CD4-positive, alpha-beta memory T cell (primary cell): ENCODE data around the gene GFOD2. TPM values are rescaled to one million over a fixed set of nuclear protein-coding genes. Genes with fewer than 3 reads are reported as not detected.

Experiments used
- CTCF ChIA-PET: fragments of 350-600 bp; sonication (Branson Sonifier 250); formaldehyde crosslinking; loops from one replicate; lab custom pipeline; 2021; ENCODE audit warnings: inconsistent platforms; ENCODE audit not compliant: partially characterized antibody; lab: Charles Lee
- POLR2A ChIA-PET: fragments of 350-600 bp; sonication (Branson Sonifier 250); formaldehyde crosslinking; loops from one replicate; lab custom pipeline; 2021; ENCODE audit not compliant: partially characterized antibody; lab: Charles Lee
- DNase-seq, 5 donors: peaks; one replicate each; pipeline versions ENCODE4 v3.0.0 to v3.0.0-alpha.2; 2020 to 2022; ENCODE audit warnings: mixed read lengths in 1 of 5
- H3K27ac ChIP-seq: one replicate; pipeline ENCODE4 v1.7.0; 2013; ENCODE audit warnings: low read depth, low read length
- H3K27me3 ChIP-seq: 2 replicates; pipeline ENCODE4 v1.7.0; 2013; ENCODE audit warnings: mild to moderate bottlenecking, low read length, moderate library complexity; ENCODE audit not compliant: insufficient read depth
- H3K36me3 ChIP-seq: 2 replicates; pipeline ENCODE4 v1.7.0; 2013; ENCODE audit warnings: mild to moderate bottlenecking, low read length, moderate library complexity; ENCODE audit not compliant: insufficient read depth
- H3K4me1 ChIP-seq: 2 replicates; pipeline ENCODE4 v1.7.0; 2013; ENCODE audit warnings: mild to moderate bottlenecking, low read length, moderate library complexity; ENCODE audit not compliant: insufficient read depth
- H3K4me3 ChIP-seq, 2 donors: one replicate each; pipeline ENCODE4 v1.7.0; 2013; ENCODE audit warnings: low read length in 2 of 2, mild to moderate bottlenecking in 1 of 2
- H3K9me3 ChIP-seq, 2 donors: one replicate each; pipeline ENCODE4 v1.7.0; 2013; ENCODE audit warnings: low read length in 2 of 2, control low read depth in 1 of 2; ENCODE audit not compliant: control insufficient read depth in 1 of 2
- H3K27ac Mint-ChIP-seq, 7 donors: one replicate each; pipeline ENCODE4 v1.8.0; 2020 to 2021; ENCODE audit warnings: mixed read lengths in 7 of 7, mild to moderate bottlenecking in 6 of 7, inconsistent platforms in 3 of 7, moderate library complexity in 3 of 7
- H3K27me3 Mint-ChIP-seq, 2 donors: one replicate each; pipeline ENCODE4 v1.8.0; 2020 to 2021; ENCODE audit warnings: mixed read lengths in 2 of 2
- H3K36me3 Mint-ChIP-seq, 2 donors: one replicate each; pipeline ENCODE4 v1.8.0; 2020 to 2021; ENCODE audit warnings: mixed read lengths in 2 of 2, inconsistent platforms in 1 of 2, mild to moderate bottlenecking in 1 of 2
- H3K4me1 Mint-ChIP-seq, 4 donors: one replicate each; pipeline ENCODE4 v1.8.0; 2020 to 2021; ENCODE audit warnings: mixed read lengths in 4 of 4, mild to moderate bottlenecking in 1 of 4
- H3K4me3 Mint-ChIP-seq, 8 donors: one replicate each; pipeline ENCODE4 v1.8.0; 2020 to 2021; ENCODE audit warnings: mixed read lengths in 8 of 8, mild to moderate bottlenecking in 7 of 8, moderate library complexity in 6 of 8, inconsistent platforms in 3 of 8
- H3K9me3 Mint-ChIP-seq, 8 donors: one replicate each; pipeline ENCODE4 v1.8.0; 2020 to 2021; ENCODE audit warnings: mixed read lengths in 8 of 8, mild to moderate bottlenecking in 5 of 8, inconsistent platforms in 3 of 8, moderate library complexity in 1 of 8
- intact Hi-C: fragments of 100-400 bp; cut with micrococcal nuclease; formaldehyde crosslinking; loops from one replicate; pipeline ENCODE4 v1.15.1; 2023
- polyA plus RNA-seq, 2 donors: library from polyadenylated mRNA; unstranded; fragments of 300-500 nt; fragmentation: Illumina TruSeq; gene quantifications; one replicate each; pipeline ENCODE4 v1.2.3, GENCODE V29; 2021
- total RNA-seq, 2 experiments: library from RNA; stranded (reverse); gene quantifications; one replicate each; pipeline ENCODE4 v1.2.3, GENCODE V29; 2021

GFOD2 gene
- total and polyA plus RNA-seq, 4 experiments from 2014 or later: 10.8 to 19.8 (median 18.6) TPM

GRCh38 chr16:67749436-67750078, 30.4 kb upstream of the GFOD2 start:
- no peak overlapping the region for H3K4me3 Mint-ChIP-seq
- Histone ChIP-seq H3K4me3 (no peak overlapping the region), H3K4me1 (no peaks in the 10 kb centered on the region), H3K36me3 (peaks cover under 1% of the 10 kb centered on the region), H3K9me3 (no peaks in the 10 kb centered on the region), H3K27me3 (no peaks in the 10 kb centered on the region), H3K27ac (no peak overlapping the region)
- H3K4me1 Mint-ChIP-seq: peaks cover 0 to 4% (median 1%) of the 10 kb centered on the region in 4 donors
- H3K9me3 Mint-ChIP-seq: no peaks in the 10 kb centered on the region
- ChIA-PET CTCF (no interaction called here), POLR2A (no interaction called here)
- H3K27me3 Mint-ChIP-seq: no peaks in the 10 kb centered on the region
- intact Hi-C loops: no loop called here
- no peak overlapping the region for H3K27ac Mint-ChIP-seq
- DNase-seq: no peak
- peaks cover 7 to 19% of the 10 kb centered on the region in 2 donors for H3K36me3 Mint-ChIP-seq

DNA sequence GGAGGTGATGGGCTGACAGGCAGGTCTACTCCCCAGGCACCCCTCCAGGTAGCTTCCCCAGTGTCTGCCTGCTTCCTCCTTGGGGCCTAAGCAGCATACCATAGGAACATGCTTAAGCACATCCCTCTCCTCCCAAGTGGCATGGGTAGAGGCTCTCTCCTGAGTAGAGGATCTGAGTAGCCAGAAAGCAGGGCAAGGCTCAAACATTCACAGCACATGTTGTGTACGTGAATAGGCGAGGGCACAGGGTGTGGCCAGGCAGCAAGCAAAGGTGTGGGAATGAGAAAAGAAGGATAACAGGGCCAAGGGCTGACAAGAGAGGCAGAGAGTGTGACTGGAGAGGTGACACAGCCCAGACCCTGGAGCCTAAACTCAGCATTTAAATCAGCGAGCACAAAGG, 29.7 kb upstream of the GFOD2 start:
- no peak for DNase-seq
- Mint-ChIP-seq H3K27me3 (no peaks in the 10 kb centered on the region), H3K36me3 (peaks cover 12 to 25% of the 10 kb centered on the region in 2 donors), H3K27ac (peak overlapping the region in 3 of 7 donors; percentile 64 to 82 (median 79)), H3K4me3 (no peak overlapping the region), H3K4me1 (peaks cover 0 to 5% (median 1%) of the 10 kb centered on the region in 4 donors), H3K9me3 (no peaks in the 10 kb centered on the region)
- H3K4me3 ChIP-seq: no peak overlapping the region
- ChIA-PET POLR2A (no interaction called here), CTCF (no interaction called here)
- peaks cover 8% of the 10 kb centered on the region for H3K36me3 ChIP-seq
- no peaks in the 10 kb centered on the region for H3K9me3 ChIP-seq
- no peaks in the 10 kb centered on the region for H3K4me1 ChIP-seq
- intact Hi-C loops: no loop called here
- no peaks in the 10 kb centered on the region for H3K27me3 ChIP-seq
- H3K27ac ChIP-seq: no peak overlapping the region

- Histone ChIP-seq H3K27ac (no peak overlapping the region), H3K4me1 (no peaks in the 10 kb centered on the region), H3K9me3 (no peaks in the 10 kb centered on the region), H3K36me3 (peaks cover 14% of the 10 kb centered on the region), H3K4me3 (no peak overlapping the region), H3K27me3 (no peaks in the 10 kb centered on the region)
- Mint-ChIP-seq H3K4me3 (no peak overlapping the region), H3K27ac (peak overlapping the region in 1 of 7 donors; percentile 11), H3K4me1 (peaks cover 0 to 5% (median 0%) of the 10 kb centered on the region in 4 donors), H3K27me3 (no peaks in the 10 kb centered on the region), H3K9me3 (no peaks in the 10 kb centered on the region), H3K36me3 (peaks cover 22 to 36% of the 10 kb centered on the region in 2 donors)
- intact Hi-C loops: no loop called here
- POLR2A ChIA-PET: no interaction called here
- DNase-seq: no peak
- CTCF ChIA-PET: no interaction called here
These were observed 27.7 kb upstream of the GFOD2 start for GRCh38 chr16:67746846-67747245.

- no peak overlapping the region for H3K4me3 ChIP-seq
- no peak overlapping the region for H3K27ac ChIP-seq
- H3K36me3 ChIP-seq: peaks cover 23% of the 10 kb centered on the region
- ChIA-PET POLR2A (no interaction called here), CTCF (no interaction called here)
- H3K9me3 ChIP-seq: no peaks in the 10 kb centered on the region
- H3K4me1 ChIP-seq: no peaks in the 10 kb centered on the region
- no peaks in the 10 kb centered on the region for H3K9me3 Mint-ChIP-seq
- no peaks in the 10 kb centered on the region for H3K27me3 ChIP-seq
- H3K36me3 Mint-ChIP-seq: peaks cover 44 to 45% of the 10 kb centered on the region in 2 donors
- no peak overlapping the region for H3K4me3 Mint-ChIP-seq
- DNase-seq: no peak
- H3K27ac Mint-ChIP-seq: no peak overlapping the region
- H3K4me1 Mint-ChIP-seq: peaks cover 0 to 7% (median 0%) of the 10 kb centered on the region in 4 donors
- intact Hi-C loops: no loop called here
- no peaks in the 10 kb centered on the region for H3K27me3 Mint-ChIP-seq
These were observed 22.0 kb upstream of the GFOD2 start for GRCh38 chr16:67741118-67741517.

DNA sequence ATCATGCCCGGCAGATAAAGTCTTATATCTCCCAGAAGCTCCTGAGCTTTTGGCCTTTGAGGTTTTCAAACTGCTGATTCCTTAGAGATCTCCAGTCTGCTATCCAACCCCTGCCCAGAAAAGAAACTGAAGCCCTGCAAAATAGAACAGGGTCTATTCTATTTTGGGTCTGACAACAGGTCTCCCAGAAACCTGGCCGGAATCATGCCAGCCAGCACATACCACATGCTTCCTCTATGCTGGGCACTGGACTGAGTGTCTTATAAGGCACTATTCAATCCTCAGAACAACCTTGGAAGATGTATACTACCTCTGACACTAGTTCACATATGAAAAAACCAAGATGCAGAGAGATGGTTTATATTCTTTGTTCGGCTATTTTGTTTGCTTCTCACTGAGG, 21.3 kb upstream of the GFOD2 start:
- Histone ChIP-seq H3K27me3 (no peaks in the 10 kb centered on the region), H3K4me1 (no peaks in the 10 kb centered on the region), H3K27ac (no peak overlapping the region), H3K4me3 (no peak overlapping the region), H3K36me3 (peaks cover 23% of the 10 kb centered on the region), H3K9me3 (no peaks in the 10 kb centered on the region)
- Mint-ChIP-seq H3K27me3 (no peaks in the 10 kb centered on the region), H3K4me1 (peaks cover 0 to 6% (median 0%) of the 10 kb centered on the region in 4 donors), H3K27ac (no peak overlapping the region), H3K36me3 (peaks cover 41 to 42% of the 10 kb centered on the region in 2 donors), H3K4me3 (no peak overlapping the region), H3K9me3 (no peaks in the 10 kb centered on the region)
- POLR2A ChIA-PET: no interaction called here
- intact Hi-C loops: no loop called here
- CTCF ChIA-PET: no interaction called here
- no peak for DNase-seq

DNA sequence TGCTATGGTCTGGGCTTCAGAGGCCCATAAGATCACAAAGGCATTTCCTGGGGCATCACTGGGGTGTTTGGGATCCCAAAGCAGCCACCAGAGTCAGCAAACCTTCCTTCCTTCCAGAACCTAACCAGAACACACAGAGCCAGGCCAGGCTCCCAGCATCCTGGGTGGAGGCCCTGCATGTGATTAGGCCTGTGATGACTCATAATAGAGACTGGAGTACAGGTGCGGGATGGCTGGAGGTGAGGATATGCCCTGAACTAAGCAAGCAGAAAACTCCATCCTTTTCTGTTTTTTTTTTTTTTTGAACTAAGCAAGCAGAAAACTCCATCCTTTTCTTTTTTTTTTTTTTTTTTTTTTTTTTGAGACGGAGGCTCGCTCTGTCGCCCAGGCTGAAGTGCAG, 17.7 kb upstream of the GFOD2 start:
- H3K4me1 ChIP-seq: no peaks in the 10 kb centered on the region
- intact Hi-C loops: loop anchor here (2.0 kb wide), 1 partner anchor 64 kb away; no protein-coding TSS in a partner anchor
- no peaks in the 10 kb centered on the region for H3K9me3 ChIP-seq
- Mint-ChIP-seq H3K4me3 (no peak overlapping the region), H3K27me3 (no peaks in the 10 kb centered on the region), H3K9me3 (no peaks in the 10 kb centered on the region), H3K27ac (peak overlapping the region in 2 of 7 donors; percentile 22 to 32), H3K36me3 (peaks cover 26 to 34% of the 10 kb centered on the region in 2 donors), H3K4me1 (peaks cover 0 to 4% (median 0%) of the 10 kb centered on the region in 4 donors)
- H3K4me3 ChIP-seq: no peak overlapping the region
- H3K27me3 ChIP-seq: no peaks in the 10 kb centered on the region
- H3K36me3 ChIP-seq: peaks cover 23% of the 10 kb centered on the region
- no peak for DNase-seq
- POLR2A ChIA-PET: interaction anchor here (1.3 kb wide), 1 partner anchor 18 kb away, joined by 4 read pairs; the partner anchor contains the start of gene GFOD2
- H3K27ac ChIP-seq: no peak overlapping the region
- CTCF ChIA-PET: no interaction called here

GRCh38 chr16:67734731-67735201, 15.7 kb upstream of the GFOD2 start:
- Histone ChIP-seq H3K27me3 (no peaks in the 10 kb centered on the region), H3K4me1 (no peaks in the 10 kb centered on the region), H3K4me3 (no peak overlapping the region), H3K36me3 (peaks cover 36% of the 10 kb centered on the region), H3K9me3 (no peaks in the 10 kb centered on the region), H3K27ac (no peak overlapping the region)
- no peaks in the 10 kb centered on the region for H3K9me3 Mint-ChIP-seq
- peak overlapping the region in 2 of 7 donors; percentile 8 to 17 for H3K27ac Mint-ChIP-seq
- no peaks in the 10 kb centered on the region for H3K27me3 Mint-ChIP-seq
- CTCF ChIA-PET: no interaction called here
- intact Hi-C loops: no loop called here
- no peak for DNase-seq
- peaks cover 0 to 2% (median 0%) of the 10 kb centered on the region in 4 donors for H3K4me1 Mint-ChIP-seq
- H3K4me3 Mint-ChIP-seq: no peak overlapping the region
- POLR2A ChIA-PET: no interaction called here
- H3K36me3 Mint-ChIP-seq: peaks cover 19 to 39% of the 10 kb centered on the region in 2 donors
